Iris pigment epithelial cell (primary cell): ENCODE measurements around the gene CRYBB2.
"Not testable (repeated sequence)": the region's sequence is repeated elsewhere in the genome, so short reads cannot be mapped to it uniquely, and the experiment has no call there.

Experiments used
- DNase-seq: peaks from one replicate; pipeline ENCODE4 v3.0.0-alpha.2; 2011; ENCODE audit warnings: low read depth

The CRYBB2 gene

GRCh38 chr22:25219211-25219689, at the start of gene CRYBB2:
Gene CRYBB2, plus strand, starts transcription at chr22:25219639. Its CDS starts 1,791 bp downstream, at chr22:25221430.
- no peak for DNase-seq

GRCh38 chr22:25170426-25170980, 48.9 kb upstream of the CRYBB2 start:
- DNase-seq: no peak

GRCh38 chr22:25172153-25172552, 47.3 kb upstream of the CRYBB2 start:
- no peak for DNase-seq

GRCh38 chr22:25174156-25174887, 45.1 kb upstream of the CRYBB2 start:
- no peak for DNase-seq

- DNase-seq: no peak
Observed at GRCh38 chr22:25174888-25175411, 44.5 kb upstream of the CRYBB2 start.

- DNase-seq: no peak
Observed at GRCh38 chr22:25176175-25176574, 43.3 kb upstream of the CRYBB2 start.

GRCh38 chr22:25176799-25177198, 42.6 kb upstream of the CRYBB2 start:
- DNase-seq: no peak

GRCh38 chr22:25177226-25177625, 42.2 kb upstream of the CRYBB2 start:
- no peak for DNase-seq

- DNase-seq: no peak
Observed at GRCh38 chr22:25177895-25178294, 41.5 kb upstream of the CRYBB2 start.

- DNase-seq: not testable (repeated sequence)
Observed at GRCh38 chr22:25178348-25178747, 41.1 kb upstream of the CRYBB2 start.

- not testable (repeated sequence) for DNase-seq
Observed at GRCh38 chr22:25178869-25179631, 40.4 kb upstream of the CRYBB2 start.

GRCh38 chr22:25182131-25183110, 37.0 kb upstream of the CRYBB2 start:
- no peak for DNase-seq

- no peak for DNase-seq
Observed at GRCh38 chr22:25183949-25184619, 35.4 kb upstream of the CRYBB2 start.

GRCh38 chr22:25186140-25186539, 33.3 kb upstream of the CRYBB2 start:
- DNase-seq: no peak

- no peak for DNase-seq
Observed at GRCh38 chr22:25187469-25187868, 32.0 kb upstream of the CRYBB2 start.

GRCh38 chr22:25192406-25192805, 27.0 kb upstream of the CRYBB2 start:
- no peak for DNase-seq

- DNase-seq: no peak
Observed at GRCh38 chr22:25193130-25193529, 26.3 kb upstream of the CRYBB2 start.

- no peak for DNase-seq
Observed at GRCh38 chr22:25193548-25193947, 25.9 kb upstream of the CRYBB2 start.

- no peak for DNase-seq
Observed at GRCh38 chr22:25196326-25196725, 23.1 kb upstream of the CRYBB2 start.

- no peak for DNase-seq
Observed at GRCh38 chr22:25197340-25197739, 22.1 kb upstream of the CRYBB2 start.
